Neural cell (in vitro differentiated cells): ENCODE data around the gene RNF103.

Experiments
- CTCF ChIP-seq: fragments of 450-650 bp; IDR thresholded peaks from 2 replicates; pipeline ENCODE4 v1.5.1; 2014; ENCODE audit warnings: antibody characterized with exemption, mild to moderate bottlenecking, moderate library complexity; ENCODE audit not compliant: poor library complexity, severe bottlenecking
- EP300 ChIP-seq: fragments of 450-650 bp; conservative IDR thresholded peaks from 2 replicates; pipeline ENCODE4 v1.6.1; 2014; ENCODE audit warnings: antibody characterized with exemption, mild to moderate bottlenecking, moderate library complexity; ENCODE audit not compliant: poor library complexity, severe bottlenecking
- EZH2 ChIP-seq: fragments of 200-600, 300-800 bp; shearing (Covaris generic), sonication (generic); IDR thresholded peaks from 2 replicates; pipeline ENCODE4 v1.6.1; 2014; ENCODE audit warnings: antibody characterized with exemption, low read length, borderline replicate concordance, mild to moderate bottlenecking; ENCODE audit not compliant: insufficient read depth, poor library complexity, severe bottlenecking
- MXI1 ChIP-seq: fragments of 450-650 bp; conservative IDR thresholded peaks from 2 replicates; pipeline ENCODE4 v1.6.1; 2014; ENCODE audit warnings: antibody characterized with exemption, mild to moderate bottlenecking; ENCODE audit not compliant: poor library complexity, severe bottlenecking
- POLR2AphosphoS5 ChIP-seq: IDR thresholded peaks from 2 replicates; pipeline ENCODE4 v1.6.1; 2012
- RAD21 ChIP-seq: fragments of 450-650 bp; conservative IDR thresholded peaks from 2 replicates; pipeline ENCODE4 v1.6.1; 2014; ENCODE audit warnings: antibody characterized with exemption, mild to moderate bottlenecking, moderate library complexity
- SMC3 ChIP-seq: fragments of 450-650 bp; conservative IDR thresholded peaks from 2 replicates; pipeline ENCODE4 v1.6.1; 2014; ENCODE audit warnings: antibody characterized with exemption, mild to moderate bottlenecking, moderate library complexity; ENCODE audit not compliant: poor library complexity
- TAF1 ChIP-seq: IDR thresholded peaks from 2 replicates; pipeline ENCODE4 v1.6.1; 2012; ENCODE audit warnings: low read depth
- TF ChIP-seq, protein P1 (sequence below): IDR thresholded peaks from 2 replicates; pipeline ENCODE4 v1.6.1; 2012; ENCODE audit warnings: borderline replicate concordance

DNA sequence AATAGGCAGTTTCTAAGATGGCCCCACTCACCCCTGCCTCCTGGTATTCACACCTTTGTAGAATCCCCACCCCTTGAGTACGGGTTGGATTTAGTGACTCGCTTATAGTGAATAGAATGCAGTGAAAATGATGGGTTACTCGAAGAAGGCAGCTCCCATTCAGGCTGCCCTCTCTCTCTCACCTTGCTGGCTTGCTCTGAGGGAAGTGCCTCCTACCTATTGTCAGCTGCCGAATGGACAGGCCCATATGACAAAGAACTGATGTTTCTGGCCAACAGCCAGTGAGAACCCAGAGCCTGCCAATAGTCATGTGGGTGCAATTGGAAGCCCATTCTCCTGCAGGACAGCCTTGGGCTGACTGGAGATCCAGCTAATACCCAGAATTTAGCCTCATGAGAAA lies 22.1 kb upstream of the RNF103 start:
- no peak for TF ChIP-seq EZH2
- TF ChIP-seq CTCF, result no peak
- TF ChIP-seq TAF1, result no peak
- TF ChIP-seq SMC3, result no peak
- no peak for TF ChIP-seq POLR2AphosphoS5
- TF ChIP-seq, protein P1, sequence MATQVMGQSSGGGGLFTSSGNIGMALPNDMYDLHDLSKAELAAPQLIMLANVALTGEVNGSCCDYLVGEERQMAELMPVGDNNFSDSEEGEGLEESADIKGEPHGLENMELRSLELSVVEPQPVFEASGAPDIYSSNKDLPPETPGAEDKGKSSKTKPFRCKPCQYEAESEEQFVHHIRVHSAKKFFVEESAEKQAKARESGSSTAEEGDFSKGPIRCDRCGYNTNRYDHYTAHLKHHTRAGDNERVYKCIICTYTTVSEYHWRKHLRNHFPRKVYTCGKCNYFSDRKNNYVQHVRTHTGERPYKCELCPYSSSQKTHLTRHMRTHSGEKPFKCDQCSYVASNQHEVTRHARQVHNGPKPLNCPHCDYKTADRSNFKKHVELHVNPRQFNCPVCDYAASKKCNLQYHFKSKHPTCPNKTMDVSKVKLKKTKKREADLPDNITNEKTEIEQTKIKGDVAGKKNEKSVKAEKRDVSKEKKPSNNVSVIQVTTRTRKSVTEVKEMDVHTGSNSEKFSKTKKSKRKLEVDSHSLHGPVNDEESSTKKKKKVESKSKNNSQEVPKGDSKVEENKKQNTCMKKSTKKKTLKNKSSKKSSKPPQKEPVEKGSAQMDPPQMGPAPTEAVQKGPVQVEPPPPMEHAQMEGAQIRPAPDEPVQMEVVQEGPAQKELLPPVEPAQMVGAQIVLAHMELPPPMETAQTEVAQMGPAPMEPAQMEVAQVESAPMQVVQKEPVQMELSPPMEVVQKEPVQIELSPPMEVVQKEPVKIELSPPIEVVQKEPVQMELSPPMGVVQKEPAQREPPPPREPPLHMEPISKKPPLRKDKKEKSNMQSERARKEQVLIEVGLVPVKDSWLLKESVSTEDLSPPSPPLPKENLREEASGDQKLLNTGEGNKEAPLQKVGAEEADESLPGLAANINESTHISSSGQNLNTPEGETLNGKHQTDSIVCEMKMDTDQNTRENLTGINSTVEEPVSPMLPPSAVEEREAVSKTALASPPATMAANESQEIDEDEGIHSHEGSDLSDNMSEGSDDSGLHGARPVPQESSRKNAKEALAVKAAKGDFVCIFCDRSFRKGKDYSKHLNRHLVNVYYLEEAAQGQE, result no peak
- TF ChIP-seq RAD21, result no peak
- no peak for TF ChIP-seq MXI1
- TF ChIP-seq EP300, result no peak
